Fibroblast of lung (primary cell): ENCODE data around the gene BBS9. TPM values are rescaled to one million over a fixed set of nuclear protein-coding genes. Genes with fewer than 3 reads are reported as not detected.

Experiments
- DNase-seq, 2 donors: peaks; one replicate each; pipeline versions ENCODE4 v3.0.0 to v3.0.0-alpha.2; 2010; ENCODE audit warnings: low read depth in 2 of 2
- H2AFZ ChIP-seq: 2 replicates; pipeline ENCODE4 v1.5.1; 2012; ENCODE audit warnings: low read length, control low read depth, inconsistent platforms
- H3K27ac ChIP-seq: 2 replicates; pipeline ENCODE4 v1.5.1; 2011; ENCODE audit warnings: low read length, control low read depth; ENCODE audit not compliant: insufficient read depth
- H3K27me3 ChIP-seq: 2 replicates; pipeline ENCODE4 v1.5.1; 2011; ENCODE audit warnings: mild to moderate bottlenecking, low read length; ENCODE audit not compliant: control insufficient read depth, insufficient read depth
- H3K36me3 ChIP-seq: 2 replicates; pipeline ENCODE4 v1.5.1; 2011; ENCODE audit warnings: low read length; ENCODE audit not compliant: control insufficient read depth, insufficient read depth
- H3K4me1 ChIP-seq: 2 replicates; pipeline ENCODE4 v1.5.1; 2011; ENCODE audit warnings: low read length; ENCODE audit not compliant: control insufficient read depth, insufficient read depth; ENCODE audit errors: extremely low read depth
- H3K4me2 ChIP-seq: 2 replicates; pipeline ENCODE4 v1.5.1; 2011; ENCODE audit warnings: low read length, control low read depth; ENCODE audit not compliant: insufficient read depth; ENCODE audit errors: extremely low read depth
- H3K4me3 ChIP-seq, 4 experiments: fragments of 200-600 bp in 1 of 4; sonication (generic) in 1 of 4; replicated peaks in 1 of 4; 2 replicates each; pipeline ENCODE4 v1.5.1; 2011 to 2016; ENCODE audit warnings: low read length in 4 of 4, low read depth in 3 of 4, mild to moderate bottlenecking in 3 of 4, control low read depth in 2 of 4, inconsistent platforms in 1 of 4, mixed read lengths in 1 of 4; ENCODE audit not compliant: insufficient read depth in 1 of 4; ENCODE audit errors: control extremely low read depth in 1 of 4
- H3K79me2 ChIP-seq: 2 replicates; pipeline ENCODE4 v1.5.1; 2012; ENCODE audit warnings: mild to moderate bottlenecking, low read length, inconsistent platforms; ENCODE audit not compliant: control insufficient read depth, insufficient read depth
- H3K9ac ChIP-seq: 2 replicates; pipeline ENCODE4 v1.5.1; 2011; ENCODE audit warnings: mild to moderate bottlenecking, low read length, control low read depth; ENCODE audit not compliant: insufficient read depth
- H3K9me3 ChIP-seq: 2 replicates; pipeline ENCODE4 v1.5.1; 2012; ENCODE audit warnings: low read depth, low read length; ENCODE audit not compliant: control insufficient read depth, insufficient read depth
- H4K20me1 ChIP-seq: 2 replicates; pipeline ENCODE4 v1.5.1; 2011; ENCODE audit warnings: low read length; ENCODE audit not compliant: control insufficient read depth, insufficient read depth; ENCODE audit errors: extremely low read depth
- EZH2 ChIP-seq: IDR thresholded peaks from 2 replicates; pipeline ENCODE4 v1.5.1; 2012; ENCODE audit warnings: low read length, control low read depth, mild to moderate bottlenecking; ENCODE audit errors: missing control alignments
- polyA plus RNA-seq, 2 donors: library from polyadenylated mRNA; depleted of rRNA in 1 of 2; stranded (reverse) in 1 of 2; unstranded in 1 of 2; fragments of >200 nt; gene quantifications; 2 replicates each; pipeline ENCODE4 v1.2.1, GENCODE V29; 2011 to 2012; ENCODE audit warnings: missing spikeins in 1 of 2
- total RNA-seq: library from RNA; depleted of rRNA; stranded (reverse); fragments of >200 nt; gene quantifications from 2 replicates; pipeline ENCODE4 v1.2.1, GENCODE V29; 2014
- TF ChIP-seq, protein P1 (sequence below), 2 donors: IDR thresholded peaks in 1 of 2; conservative IDR thresholded peaks in 1 of 2; 1 replicate in 1 of 2; 2 replicates in 1 of 2; pipeline ENCODE4 v1.5.1; 2011 to 2012; ENCODE audit warnings: low read length in 2 of 2, control low read depth in 1 of 2, inconsistent platforms in 1 of 2, low read depth in 1 of 2, mild to moderate bottlenecking in 1 of 2

The BBS9 gene
- total and polyA plus RNA-seq, 2 donors (not counting 1 experiment from before 2014, with no cell fraction given): 19.1 to 26.9 TPM

DNA sequence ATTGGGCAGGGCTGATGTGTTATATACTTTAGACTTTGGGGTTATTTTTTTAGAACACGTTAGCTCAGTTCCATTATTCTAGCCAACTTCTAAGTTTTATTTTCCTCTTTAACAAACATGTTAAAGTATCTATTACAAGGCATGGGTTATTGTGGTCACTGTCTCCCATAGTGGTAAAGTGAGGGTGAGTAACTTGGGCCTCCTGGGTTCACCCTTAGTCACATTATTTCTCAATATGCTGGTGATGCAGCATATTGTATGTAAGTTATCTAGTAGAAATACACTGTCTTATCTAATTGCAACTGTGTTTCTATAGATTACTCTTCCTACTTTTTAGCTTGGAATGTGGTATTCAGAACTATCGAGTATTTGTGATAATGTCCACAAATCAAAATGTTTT, 65.9 kb downstream of the BBS9 start:
- TF ChIP-seq EZH2: no peak
- TF ChIP-seq, protein P1, sequence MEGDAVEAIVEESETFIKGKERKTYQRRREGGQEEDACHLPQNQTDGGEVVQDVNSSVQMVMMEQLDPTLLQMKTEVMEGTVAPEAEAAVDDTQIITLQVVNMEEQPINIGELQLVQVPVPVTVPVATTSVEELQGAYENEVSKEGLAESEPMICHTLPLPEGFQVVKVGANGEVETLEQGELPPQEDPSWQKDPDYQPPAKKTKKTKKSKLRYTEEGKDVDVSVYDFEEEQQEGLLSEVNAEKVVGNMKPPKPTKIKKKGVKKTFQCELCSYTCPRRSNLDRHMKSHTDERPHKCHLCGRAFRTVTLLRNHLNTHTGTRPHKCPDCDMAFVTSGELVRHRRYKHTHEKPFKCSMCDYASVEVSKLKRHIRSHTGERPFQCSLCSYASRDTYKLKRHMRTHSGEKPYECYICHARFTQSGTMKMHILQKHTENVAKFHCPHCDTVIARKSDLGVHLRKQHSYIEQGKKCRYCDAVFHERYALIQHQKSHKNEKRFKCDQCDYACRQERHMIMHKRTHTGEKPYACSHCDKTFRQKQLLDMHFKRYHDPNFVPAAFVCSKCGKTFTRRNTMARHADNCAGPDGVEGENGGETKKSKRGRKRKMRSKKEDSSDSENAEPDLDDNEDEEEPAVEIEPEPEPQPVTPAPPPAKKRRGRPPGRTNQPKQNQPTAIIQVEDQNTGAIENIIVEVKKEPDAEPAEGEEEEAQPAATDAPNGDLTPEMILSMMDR (conservative IDR thresholded peaks at IDR 0.05 in 1 of 2, IDR thresholded peaks at IDR 0.05 in 1 of 2; ENCODE audit: low read depth in 1 of 2, low read length in 2 of 2): no peak
- peak; percentile 60 to 81 for DNase-seq
- no peak overlapping the region for H3K4me2 ChIP-seq
- no peak overlapping the region for H3K4me3 ChIP-seq
- H3K27me3 ChIP-seq: no peaks in the 10 kb centered on the region
- no peak overlapping the region for H3K27ac ChIP-seq
- H3K79me2 ChIP-seq: no peaks in the 10 kb centered on the region
- H3K36me3 ChIP-seq: no peaks in the 10 kb centered on the region
- no peaks in the 10 kb centered on the region for H4K20me1 ChIP-seq
- no peak overlapping the region for H2AFZ ChIP-seq
- no peaks in the 10 kb centered on the region for H3K9me3 ChIP-seq
- H3K4me1 ChIP-seq: no peaks in the 10 kb centered on the region
- no peak overlapping the region for H3K9ac ChIP-seq

DNA sequence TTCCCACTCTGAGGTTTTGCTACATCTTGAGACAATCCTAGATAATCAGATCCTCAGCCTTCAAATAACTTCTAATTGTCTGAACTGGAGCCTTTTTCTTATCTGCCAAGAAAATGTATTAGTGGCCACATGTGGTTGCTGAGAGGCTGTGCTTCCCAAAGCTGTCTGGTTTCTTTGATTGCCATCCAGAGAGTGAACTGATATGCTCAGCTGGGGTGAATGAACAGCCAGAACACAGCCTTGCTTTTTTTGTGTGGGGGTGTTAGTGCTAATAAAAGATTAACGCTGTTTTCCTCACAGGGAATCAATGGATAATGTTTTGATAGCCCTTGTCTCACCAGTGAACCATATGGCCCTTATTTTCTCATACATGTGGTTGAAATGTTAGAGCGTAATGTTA, 66.9 kb downstream of the BBS9 start:
- Histone ChIP-seq H3K27me3 (no peaks in the 10 kb centered on the region), H3K79me2 (no peaks in the 10 kb centered on the region), H3K36me3 (no peaks in the 10 kb centered on the region), H4K20me1 (no peaks in the 10 kb centered on the region), H3K4me1 (no peaks in the 10 kb centered on the region), H3K4me3 (no peak overlapping the region), H3K4me2 (no peak overlapping the region), H3K27ac (no peak overlapping the region), H3K9me3 (no peaks in the 10 kb centered on the region), H3K9ac (no peak overlapping the region), H2AFZ (no peak overlapping the region)
- peak in 1 of 2 donors; percentile 78 for DNase-seq
- TF ChIP-seq EZH2: no peak

DNA sequence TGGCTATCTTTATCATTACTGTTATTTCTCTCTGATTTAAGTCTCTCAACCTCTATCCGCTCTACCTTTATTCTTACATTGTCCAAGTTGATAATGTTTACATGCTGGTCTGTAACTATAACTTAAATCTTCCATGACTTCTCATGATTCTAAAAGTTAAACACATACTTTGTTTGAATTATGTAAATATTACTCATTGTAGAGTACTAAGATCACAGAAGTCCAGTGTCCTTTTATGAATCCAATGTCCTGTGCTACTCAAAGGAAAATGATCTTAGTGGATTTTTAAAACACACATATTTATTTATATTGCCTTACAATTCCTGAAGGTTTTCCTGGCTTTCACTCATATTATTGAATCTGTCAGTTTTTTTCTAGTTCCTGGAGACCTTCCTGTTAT, 70.9 kb downstream of the BBS9 start:
- DNase-seq: no peak
- Histone ChIP-seq H2AFZ (no peak overlapping the region), H3K4me2 (no peak overlapping the region), H3K79me2 (no peaks in the 10 kb centered on the region), H3K4me1 (no peaks in the 10 kb centered on the region), H4K20me1 (no peaks in the 10 kb centered on the region), H3K4me3 (no peak overlapping the region), H3K27me3 (no peaks in the 10 kb centered on the region), H3K27ac (no peak overlapping the region), H3K9me3 (no peaks in the 10 kb centered on the region), H3K9ac (no peak overlapping the region), H3K36me3 (no peaks in the 10 kb centered on the region)
- TF ChIP-seq, protein P1 (conservative IDR thresholded peaks at IDR 0.05 in 1 of 2, IDR thresholded peaks at IDR 0.05 in 1 of 2; ENCODE audit: low read depth in 1 of 2, low read length in 2 of 2): no peak
- TF ChIP-seq EZH2: no peak
